Measurements from ENCODE around the gene COBL. TPM values are rescaled to one million over a fixed set of nuclear protein-coding genes. Genes with fewer than 3 reads are reported as not detected.

COBL gene
- total RNA-seq, 2 donors from 2014 or later: 36.5 to 46.6 TPM

- Histone ChIP-seq H3K36me3 (no peaks in the 10 kb centered on the region), H3K27ac (no peak overlapping the region), H3K4me3 (no peak overlapping the region), H3K27me3 (replicated peaks; ENCODE audit: insufficient read depth) (no peaks in the 10 kb centered on the region), H3K9me3 (no peaks in the 10 kb centered on the region), H3K4me1 (replicated peaks) (no peaks in the 10 kb centered on the region)
- intact Hi-C loops (cut with DNase I): no loop called here
- DNase-seq (ENCODE audit: low spot score): no peak
- WGBS: 92% methylated on average over 6 of the region's 6 CpGs
- TF ChIP-seq POLR2AphosphoS5 (IDR thresholded peaks at IDR 0.05) (no peak), POLR2A (IDR thresholded peaks at IDR 0.05) (no peak), CTCF (IDR thresholded peaks at IDR 0.05) (no peak)
Observed at GRCh38 chr7:50973814-50974213, 342.8 kb downstream of the COBL start.

GRCh38 chr7:50970092-50970491, 346.5 kb downstream of the COBL start:
- DNase-seq (ENCODE audit: low spot score): no peak
- Histone ChIP-seq H3K27me3 (replicated peaks; ENCODE audit: insufficient read depth) (no peaks in the 10 kb centered on the region), H3K9me3 (no peaks in the 10 kb centered on the region), H3K4me1 (replicated peaks) (no peaks in the 10 kb centered on the region), H3K27ac (no peak overlapping the region), H3K4me3 (no peak overlapping the region), H3K36me3 (no peaks in the 10 kb centered on the region)
- intact Hi-C loops (cut with DNase I): no loop called here
- WGBS: 57% methylated on average over 7 of the region's 7 CpGs
- no peak for TF ChIP-seq POLR2A (IDR thresholded peaks at IDR 0.05)
- no peak for TF ChIP-seq CTCF (IDR thresholded peaks at IDR 0.05)
- TF ChIP-seq POLR2AphosphoS5 (IDR thresholded peaks at IDR 0.05): no peak

Measured in prostate gland (tissue), 2 donors.